Measurements from ENCODE around the gene SYNGR3.
A peak's percentile ranks its signal among the peaks of the same experiment; 100 is the strongest.
"Not testable (repeated sequence)": the region's sequence is repeated elsewhere in the genome, so short reads cannot be mapped to it uniquely, and the experiment has no call there.

Gene SYNGR3

GRCh38 chr16:2008631-2009163 is 18.9 kb downstream of the SYNGR3 start:
- peak in 1 of 3 experiments; percentile 50 for DNase-seq (ENCODE audit: low read depth in 3 of 3)

GRCh38 chr16:2009164-2009711 is 19.5 kb downstream of the SYNGR3 start:
- no peak for DNase-seq (ENCODE audit: low read depth in 3 of 3)

- peak; percentile 55 to 76 (median 73) for DNase-seq (ENCODE audit: low read depth in 3 of 3)
These were observed 20.2 kb downstream of the SYNGR3 start, which contains the start of gene ZNF598 for GRCh38 chr16:2009791-2010510. TSS of gene ZNF598 (minus strand) at chr16:2009821.

GRCh38 chr16:2011726-2012125 is 22.0 kb downstream of the SYNGR3 start:
- not testable (repeated sequence) for DNase-seq (ENCODE audit: low read depth in 3 of 3)

- no peak for DNase-seq (ENCODE audit: low read depth in 3 of 3)
These were observed 23.8 kb downstream of the SYNGR3 start for GRCh38 chr16:2013527-2013926.

GRCh38 chr16:2015117-2015946 is 25.6 kb downstream of the SYNGR3 start:
- DNase-seq (ENCODE audit: low read depth in 3 of 3) = no peak

- no peak for DNase-seq (ENCODE audit: low read depth in 3 of 3)
These were observed 26.1 kb downstream of the SYNGR3 start for GRCh38 chr16:2015947-2016208.

GRCh38 chr16:2016407-2016922 is 26.7 kb downstream of the SYNGR3 start:
- DNase-seq (ENCODE audit: low read depth in 3 of 3) = no peak

GRCh38 chr16:2019518-2019920 is 29.7 kb downstream of the SYNGR3 start, which contains the start of gene NPW:
TSS of gene NPW (plus strand) at chr16:2019785.
- DNase-seq (ENCODE audit: low read depth in 3 of 3) = peak in 2 of 3 experiments; percentile 14 to 38

- DNase-seq (ENCODE audit: low read depth in 3 of 3) = no peak
These were observed 30.4 kb downstream of the SYNGR3 start for GRCh38 chr16:2019921-2020831.

- no peak for DNase-seq (ENCODE audit: low read depth in 3 of 3)
These were observed 32.9 kb downstream of the SYNGR3 start for GRCh38 chr16:2022723-2023091.

GRCh38 chr16:2023092-2024031 is 33.6 kb downstream of the SYNGR3 start:
- DNase-seq (ENCODE audit: low read depth in 3 of 3) = peak; percentile 90 to 95 (median 92)

- DNase-seq (ENCODE audit: low read depth in 3 of 3) = no peak
These were observed 34.3 kb downstream of the SYNGR3 start for GRCh38 chr16:2024032-2024420.

GRCh38 chr16:2025251-2025650 is 35.5 kb downstream of the SYNGR3 start:
- DNase-seq (ENCODE audit: low read depth in 3 of 3) = no peak

- DNase-seq (ENCODE audit: low read depth in 3 of 3) = no peak
These were observed 36.2 kb downstream of the SYNGR3 start for GRCh38 chr16:2025878-2026460.

- no peak for DNase-seq (ENCODE audit: low read depth in 3 of 3)
These were observed 36.8 kb downstream of the SYNGR3 start, which contains the start of gene NHERF2 for GRCh38 chr16:2026461-2027023. TSS of gene NHERF2 (plus strand) at chr16:2026902. CDS start at chr16:2027006, 104 bp downstream.

- no peak for DNase-seq (ENCODE audit: low read depth in 3 of 3)
These were observed 37.5 kb downstream of the SYNGR3 start for GRCh38 chr16:2027024-2028010.

GRCh38 chr16:2028146-2028545 is 38.4 kb downstream of the SYNGR3 start:
- DNase-seq (ENCODE audit: low read depth in 3 of 3) = no peak
